Endothelial cell of umbilical vein (primary cell): Measurements from ENCODE around the gene FYCO1. TPM values are rescaled to one million over a fixed set of nuclear protein-coding genes. Genes with fewer than 3 reads are reported as not detected.

Source experiments
- BruUV-seq: library from RNA; stranded (reverse); fragments of 400-500 nt; replicated peaks from 2 replicates; lab custom pipeline; 2021; lab: Mats Ljungman, UMichigan
- CTCF ChIA-PET: fragments of 300-600, 350-600 bp; sonication (Branson Sonifier 250); formaldehyde crosslinking; loops from one replicate; lab custom pipeline; 2021; ENCODE audit warnings: antibody characterized with exemption, inconsistent platforms; lab: Charles Lee
- POLR2A ChIA-PET: fragments of 300-600, 350-600 bp; sonication (Branson Sonifier 250); formaldehyde crosslinking; loops from one replicate; lab custom pipeline; 2021; ENCODE audit warnings: antibody characterized with exemption, inconsistent platforms; lab: Charles Lee
- DNase-seq: peaks from one replicate; pipeline ENCODE4 v3.0.0-alpha.2; 2011; ENCODE audit warnings: low read depth, low spot score
- FAIRE-seq: peaks from 2 replicates; lab custom pipeline; 2011; peaks lifted over from hg19 to GRCh38; lab: Jason Lieb, UNC
- H2AFZ ChIP-seq: 2 replicates; pipeline ENCODE4 v1.6.0; 2012; ENCODE audit warnings: low read depth, low read length, control low read depth, inconsistent platforms
- H3K27ac ChIP-seq: 2 replicates; pipeline ENCODE4 v1.5.1; 2011; ENCODE audit warnings: low read depth, mild to moderate bottlenecking, control low read depth, low read length, moderate library complexity; ENCODE audit not compliant: insufficient read depth
- H3K27me3 ChIP-seq, 2 experiments: 2 replicates each; pipeline versions ENCODE4 v1.6.0 to v1.6.1; 2011; ENCODE audit warnings: low read length in 2 of 2, mixed read lengths in 1 of 2; ENCODE audit not compliant: control insufficient read depth in 2 of 2, insufficient read depth in 2 of 2
- H3K36me3 ChIP-seq, 2 experiments: 2 replicates in 1 of 2; 3 replicates in 1 of 2; pipeline ENCODE4 v1.5.1; 2011; ENCODE audit warnings: low read length in 2 of 2, mild to moderate bottlenecking in 1 of 2, moderate library complexity in 1 of 2; ENCODE audit not compliant: control insufficient read depth in 2 of 2, insufficient read depth in 2 of 2; ENCODE audit errors: extremely low read depth in 1 of 2
- H3K4me1 ChIP-seq: 3 replicates; pipeline ENCODE4 v1.5.1; 2011; ENCODE audit warnings: mild to moderate bottlenecking, low read length; ENCODE audit not compliant: control insufficient read depth, insufficient read depth; ENCODE audit errors: extremely low read depth
- H3K4me2 ChIP-seq: 2 replicates; pipeline ENCODE4 v1.6.1; 2011; ENCODE audit warnings: low read length, control low read depth, mixed read lengths; ENCODE audit not compliant: insufficient read depth
- H3K4me3 ChIP-seq, 3 experiments: fragments of 200-600 bp in 1 of 3; sonication (generic), shearing (Covaris generic) in 1 of 3; replicated peaks in 1 of 3; 2 replicates each; pipeline ENCODE4 v1.5.1; 2011 to 2016; ENCODE audit warnings: control low read depth in 3 of 3, low read length in 3 of 3, mild to moderate bottlenecking in 2 of 3, inconsistent platforms in 1 of 3, low read depth in 1 of 3, moderate library complexity in 1 of 3; ENCODE audit not compliant: insufficient read depth in 1 of 3
- H3K79me2 ChIP-seq: 2 replicates; pipeline ENCODE4 v1.6.0; 2012; ENCODE audit warnings: low read length, inconsistent platforms; ENCODE audit not compliant: control insufficient read depth, insufficient read depth
- H3K9ac ChIP-seq: replicated peaks from 2 replicates; pipeline ENCODE3; 2011; ENCODE audit warnings: low read length, control low read depth; ENCODE audit not compliant: insufficient read depth; ENCODE audit errors: extremely low read depth
- H3K9me1 ChIP-seq: replicated peaks from 3 replicates; pipeline ENCODE4 v1.6.0; 2011; ENCODE audit warnings: mild to moderate bottlenecking, low read length; ENCODE audit not compliant: control insufficient read depth, insufficient read depth; ENCODE audit errors: extremely low read depth
- H3K9me3 ChIP-seq: replicated peaks from 2 replicates; pipeline ENCODE4 v1.5.1; 2012; ENCODE audit warnings: low read length, inconsistent platforms; ENCODE audit not compliant: control insufficient read depth, insufficient read depth
- H4K20me1 ChIP-seq: replicated peaks from 2 replicates; pipeline ENCODE3; 2011; ENCODE audit warnings: mild to moderate bottlenecking, low read length; ENCODE audit not compliant: control insufficient read depth, insufficient read depth; ENCODE audit errors: extremely low read depth
- EZH2 ChIP-seq: IDR thresholded peaks from 2 replicates; pipeline ENCODE4 v1.6.1; 2012; ENCODE audit warnings: borderline replicate concordance, low read depth, mild to moderate bottlenecking, moderate library complexity, low read length, inconsistent platforms; ENCODE audit not compliant: severe bottlenecking
- FOS ChIP-seq: IDR thresholded peaks from 2 replicates; pipeline ENCODE4 v1.6.1; 2011; ENCODE audit warnings: mild to moderate bottlenecking, low read length, moderate library complexity, borderline replicate concordance; ENCODE audit not compliant: insufficient read depth
- GATA2 ChIP-seq: IDR thresholded peaks from 2 replicates; pipeline ENCODE4 v1.7.0; 2011; ENCODE audit warnings: low read depth, mild to moderate bottlenecking, moderate library complexity, mixed read lengths, low read length; ENCODE audit not compliant: insufficient read length, insufficient read depth
- JUN ChIP-seq: IDR thresholded peaks from 2 replicates; pipeline ENCODE4 v1.6.1; 2011; ENCODE audit warnings: borderline replicate concordance, low read depth; ENCODE audit not compliant: insufficient read length, insufficient read depth
- MYC ChIP-seq: IDR thresholded peaks from one replicate; pipeline ENCODE4 v1.6.1; 2011; ENCODE audit warnings: mild to moderate bottlenecking, low read depth, low read length
- POLR2A ChIP-seq: IDR thresholded peaks from 2 replicates; pipeline ENCODE4 v1.6.1; 2012; ENCODE audit warnings: low read depth, mild to moderate bottlenecking, control low read depth, low read length
- POLR2AphosphoS5 ChIP-seq: IDR thresholded peaks from 2 replicates; pipeline ENCODE4 v1.6.1; 2012; ENCODE audit warnings: low read depth, mild to moderate bottlenecking, control low read depth, low read length, moderate library complexity; ENCODE audit not compliant: insufficient read depth
- dilution Hi-C: fragments of 300-500 bp; cut with MboI; formaldehyde crosslinking; loops from one replicate; pipeline ENCODE4 v1.15.0; 2019; ENCODE audit warnings: low sequenced_read_pairs; ENCODE audit not compliant: extremely low pct_ligation_motif_present
- intact Hi-C: fragments of 100-400 bp; cut with micrococcal nuclease; formaldehyde crosslinking; loops from one replicate; pipeline ENCODE4 v1.10.0; 2022
- polyA plus RNA-seq, 4 experiments: library from polyadenylated mRNA; depleted of rRNA in 3 of 4; stranded (reverse) in 3 of 4; unstranded in 1 of 4; fragments of >200 nt; gene quantifications; 2 replicates each; pipeline versions ENCODE4 v1.2.1 to v1.2.3, GENCODE V29; 2011 to 2012; ENCODE audit warnings: missing spikeins in 1 of 4
- total RNA-seq: library from RNA; stranded (reverse); gene quantifications from 2 replicates; pipeline ENCODE4 v1.2.3, GENCODE V29; 2021
- TF ChIP-seq, protein P1 (sequence below), 2 donors: IDR thresholded peaks; 1 replicate in 1 of 2; 2 replicates in 1 of 2; pipeline ENCODE4 v1.5.1; 2011; ENCODE audit warnings: low read length in 2 of 2, mild to moderate bottlenecking in 2 of 2, moderate library complexity in 2 of 2, control low read depth in 1 of 2, inconsistent platforms in 1 of 2, low read depth in 1 of 2; ENCODE audit not compliant: insufficient read depth in 1 of 2; ENCODE audit errors: extremely low read depth in 1 of 2
- TF ChIP-seq, protein P2 (sequence below): IDR thresholded peaks from 2 replicates; pipeline ENCODE4 v1.6.1; 2011; ENCODE audit not compliant: insufficient read depth, insufficient read length

Gene FYCO1
- total and polyA plus RNA-seq, 2 donors (not counting 3 experiments of a cell fraction or from before 2014, with no cell fraction given): 13.9 to 20.8 TPM

DNA sequence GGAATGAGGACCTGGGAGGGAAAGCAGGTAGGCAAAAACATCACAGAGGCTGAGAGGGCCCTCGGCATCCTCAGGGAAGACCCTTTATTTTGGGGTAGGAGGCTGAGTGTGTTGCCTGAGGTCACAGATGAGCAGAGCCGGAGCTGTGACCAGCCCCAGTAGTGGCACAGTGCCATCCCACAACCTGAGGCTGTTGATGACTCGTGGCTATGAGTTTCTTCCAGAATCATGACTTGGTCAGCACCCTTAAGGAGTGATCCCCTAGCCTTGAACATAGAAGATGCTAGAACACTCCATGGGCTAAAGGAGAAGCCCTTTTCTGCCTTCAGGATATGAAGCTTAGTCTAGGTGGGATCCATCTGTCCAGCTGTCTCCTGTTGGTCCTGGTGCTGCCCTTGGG lies 71.9 kb downstream of the FYCO1 start:
- H3K9ac ChIP-seq: no peak overlapping the region
- no peak overlapping the region for H3K27ac ChIP-seq
- no peaks in the 10 kb centered on the region for H3K4me1 ChIP-seq
- FAIRE-seq (no peak), DNase-seq (no peak)
- no TSS peak for BruUV-seq
- POLR2A ChIA-PET: no interaction called here
- dilution Hi-C loops: no loop called here
- H3K4me2 ChIP-seq: no peak overlapping the region
- TF ChIP-seq, protein P1, sequence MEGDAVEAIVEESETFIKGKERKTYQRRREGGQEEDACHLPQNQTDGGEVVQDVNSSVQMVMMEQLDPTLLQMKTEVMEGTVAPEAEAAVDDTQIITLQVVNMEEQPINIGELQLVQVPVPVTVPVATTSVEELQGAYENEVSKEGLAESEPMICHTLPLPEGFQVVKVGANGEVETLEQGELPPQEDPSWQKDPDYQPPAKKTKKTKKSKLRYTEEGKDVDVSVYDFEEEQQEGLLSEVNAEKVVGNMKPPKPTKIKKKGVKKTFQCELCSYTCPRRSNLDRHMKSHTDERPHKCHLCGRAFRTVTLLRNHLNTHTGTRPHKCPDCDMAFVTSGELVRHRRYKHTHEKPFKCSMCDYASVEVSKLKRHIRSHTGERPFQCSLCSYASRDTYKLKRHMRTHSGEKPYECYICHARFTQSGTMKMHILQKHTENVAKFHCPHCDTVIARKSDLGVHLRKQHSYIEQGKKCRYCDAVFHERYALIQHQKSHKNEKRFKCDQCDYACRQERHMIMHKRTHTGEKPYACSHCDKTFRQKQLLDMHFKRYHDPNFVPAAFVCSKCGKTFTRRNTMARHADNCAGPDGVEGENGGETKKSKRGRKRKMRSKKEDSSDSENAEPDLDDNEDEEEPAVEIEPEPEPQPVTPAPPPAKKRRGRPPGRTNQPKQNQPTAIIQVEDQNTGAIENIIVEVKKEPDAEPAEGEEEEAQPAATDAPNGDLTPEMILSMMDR (IDR thresholded peaks at IDR 0.05; ENCODE audit: extremely low read depth in 1 of 2, insufficient read depth in 1 of 2, low read depth in 1 of 2, low read length in 2 of 2): no peak
- no peak for TF ChIP-seq EZH2
- no peak for TF ChIP-seq MYC
- no peak for TF ChIP-seq JUN
- TF ChIP-seq POLR2A: no peak
- TF ChIP-seq, protein P2, sequence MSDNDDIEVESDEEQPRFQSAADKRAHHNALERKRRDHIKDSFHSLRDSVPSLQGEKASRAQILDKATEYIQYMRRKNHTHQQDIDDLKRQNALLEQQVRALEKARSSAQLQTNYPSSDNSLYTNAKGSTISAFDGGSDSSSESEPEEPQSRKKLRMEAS: no peak
- no peak for TF ChIP-seq FOS
- no peak for TF ChIP-seq POLR2AphosphoS5
- TF ChIP-seq GATA2: no peak
- no peaks in the 10 kb centered on the region for H4K20me1 ChIP-seq
- no peak overlapping the region for H3K4me3 ChIP-seq
- CTCF ChIA-PET: interaction anchor here (1.0 kb wide), 1 partner anchor 15 kb away, joined by 4 read pairs; no protein-coding TSS in a partner anchor
- no peaks in the 10 kb centered on the region for H3K79me2 ChIP-seq
- H3K36me3 ChIP-seq: peaks cover 0 to 28% of the 10 kb centered on the region in 2 experiments
- no peaks in the 10 kb centered on the region for H3K27me3 ChIP-seq
- H2AFZ ChIP-seq: no peak overlapping the region
- H3K9me1 ChIP-seq: no peaks in the 10 kb centered on the region
- no peaks in the 10 kb centered on the region for H3K9me3 ChIP-seq
- intact Hi-C loops: no loop called here
